GM23338 (cell line): ENCODE results near the gene ANTXR1. TPM values are rescaled to one million over a fixed set of nuclear protein-coding genes. Genes with fewer than 3 reads are reported as not detected.

Source experiments
- ATAC-seq: fragments of 200-7000 bp; cut with Tn5 transposase; 3 replicates; pipeline ENCODE4 v1.9.1; 2020
- DNase-seq: peaks from one replicate; pipeline ENCODE4 v3.0.0-alpha.2; 2015; ENCODE audit warnings: low spot score
- H2AFZ ChIP-seq: fragments of 200-600 bp; sonication (generic); 2 replicates; pipeline ENCODE4 v1.8.0; 2016; ENCODE audit warnings: antibody characterized with exemption, mild to moderate bottlenecking, moderate library complexity
- H3F3A ChIP-seq: fragments of 200-600 bp; sonication (generic); replicated peaks from 2 replicates; pipeline ENCODE4 v1.8.0; 2017; ENCODE audit warnings: antibody characterized with exemption, mixed run types, low read depth
- H3K27ac ChIP-seq: fragments of 200-600 bp; sonication (generic); 2 replicates; pipeline ENCODE4 v1.6.1; 2016; ENCODE audit warnings: low read depth
- H3K27me3 ChIP-seq: fragments of 200-600 bp; sonication (generic); 2 replicates; pipeline ENCODE4 v1.8.0; 2016; ENCODE audit warnings: mild to moderate bottlenecking, mixed run types, moderate library complexity; ENCODE audit not compliant: insufficient read depth
- H3K36me3 ChIP-seq: fragments of 200-600 bp; sonication (generic); 2 replicates; pipeline ENCODE4 v1.8.0; 2016; ENCODE audit warnings: mild to moderate bottlenecking; ENCODE audit not compliant: insufficient read depth
- H3K4me1 ChIP-seq: fragments of 200-600 bp; sonication (generic); 2 replicates; pipeline ENCODE4 v1.8.0; 2016; ENCODE audit warnings: mild to moderate bottlenecking, moderate library complexity; ENCODE audit not compliant: insufficient read depth
- H3K4me2 ChIP-seq: fragments of 200-600 bp; sonication (generic); 2 replicates; pipeline ENCODE4 v1.7.1; 2017; ENCODE audit warnings: mixed run types
- H3K4me3 ChIP-seq: fragments of 200-600 bp; sonication (generic); 2 replicates; pipeline ENCODE4 v1.6.1; 2016; ENCODE audit warnings: mixed run types
- H3K79me2 ChIP-seq: fragments of 200-600 bp; sonication (generic); replicated peaks from 2 replicates; pipeline ENCODE4 v1.8.0; 2017; ENCODE audit warnings: mild to moderate bottlenecking; ENCODE audit not compliant: insufficient read depth
- H3K9me2 ChIP-seq: fragments of 200-600 bp; sonication (generic); 2 replicates; pipeline ENCODE4 v1.8.0; 2017; ENCODE audit not compliant: insufficient read depth
- H4K20me1 ChIP-seq: fragments of 200-600 bp; sonication (generic); replicated peaks from 2 replicates; pipeline ENCODE4 v1.8.0; 2017; ENCODE audit warnings: mild to moderate bottlenecking; ENCODE audit not compliant: insufficient read depth
- H3K27ac Mint-ChIP-seq: 2 replicates; pipeline ENCODE4 v1.8.0; 2020; ENCODE audit warnings: inconsistent platforms, mild to moderate bottlenecking, moderate library complexity, mixed read lengths
- H3K27me3 Mint-ChIP-seq: 3 replicates; pipeline ENCODE4 v1.8.0; 2022; ENCODE audit warnings: low read depth, mild to moderate bottlenecking, moderate library complexity, mixed read lengths, inconsistent platforms; ENCODE audit not compliant: insufficient read depth, poor library complexity
- H3K36me3 Mint-ChIP-seq: 3 replicates; pipeline ENCODE4 v1.8.0; 2021; ENCODE audit warnings: low read depth, mild to moderate bottlenecking, inconsistent platforms, moderate library complexity, mixed read lengths
- H3K4me1 Mint-ChIP-seq: 3 replicates; pipeline ENCODE4 v1.8.0; 2020; ENCODE audit warnings: mild to moderate bottlenecking, inconsistent platforms, mixed read lengths
- H3K4me3 Mint-ChIP-seq: 3 replicates; pipeline ENCODE4 v1.8.0; 2021; ENCODE audit warnings: moderate library complexity, mild to moderate bottlenecking, inconsistent platforms, mixed read lengths
- H3K9me3 Mint-ChIP-seq: 3 replicates; pipeline ENCODE4 v1.8.0; 2020; ENCODE audit warnings: moderate library complexity, mild to moderate bottlenecking, inconsistent platforms, mixed read lengths
- CREB1 ChIP-seq: fragments of 250-450 bp; sonication (Bioruptor Pico); IDR thresholded peaks from 2 replicates; pipeline ENCODE4 v1.5.0; 2020; ENCODE audit warnings: low read depth, mild to moderate bottlenecking, moderate library complexity
- JUNB ChIP-seq: IDR thresholded peaks from one replicate; pipeline ENCODE4 v1.6.1; 2016; ENCODE audit warnings: antibody characterized with exemption; ENCODE audit not compliant: unreplicated experiment
- NANOG ChIP-seq: IDR thresholded peaks from 2 replicates; pipeline ENCODE4 v1.6.1; 2016; ENCODE audit warnings: antibody characterized with exemption, borderline replicate concordance
- POLR2AphosphoS5 ChIP-seq: IDR thresholded peaks from 2 replicates; pipeline ENCODE4 v1.6.1; 2016; ENCODE audit warnings: antibody characterized with exemption, low read depth
- STAT1 ChIP-seq: IDR thresholded peaks from one replicate; pipeline ENCODE4 v1.6.1; 2016; ENCODE audit warnings: antibody characterized with exemption; ENCODE audit not compliant: unreplicated experiment
- ZNF114 ChIP-seq: fragments of 250-450 bp; sonication (Bioruptor Pico); IDR thresholded peaks from 2 replicates; pipeline ENCODE4 v1.5.0; 2020; ENCODE audit warnings: mild to moderate bottlenecking, moderate library complexity
- ZNF331 ChIP-seq: fragments of 250-450 bp; sonication (Bioruptor Pico); IDR thresholded peaks from 2 replicates; pipeline ENCODE4 v1.5.0; 2020; ENCODE audit warnings: low read depth, mild to moderate bottlenecking, moderate library complexity
- polyA plus RNA-seq: library from polyadenylated mRNA; unstranded; fragments of >200 nt; fragmentation: Nextera tagmentation; extraction: Ambion mirVana; gene quantifications from 2 replicates; pipeline ENCODE4 v1.2.1, GENCODE V29; 2016
- total RNA-seq: library from RNA; depleted of rRNA; stranded (reverse); fragments of >200 nt; shearing (Covaris generic); gene quantifications from 2 replicates; pipeline ENCODE4 v1.2.3, GENCODE V29; 2014
- TF ChIP-seq, protein P1 (sequence below): IDR thresholded peaks from 2 replicates; pipeline ENCODE4 v1.6.1; 2016; ENCODE audit warnings: antibody characterized with exemption
- TF ChIP-seq, protein P2 (sequence below): fragments of 250-450 bp; sonication (Bioruptor Pico); IDR thresholded peaks from 2 replicates; pipeline ENCODE4 v1.5.0; 2020; ENCODE audit warnings: mild to moderate bottlenecking, moderate library complexity

ANTXR1 gene
- total and polyA plus RNA-seq, 2 experiments from 2014 or later = 16.1 to 23.1 TPM

DNA sequence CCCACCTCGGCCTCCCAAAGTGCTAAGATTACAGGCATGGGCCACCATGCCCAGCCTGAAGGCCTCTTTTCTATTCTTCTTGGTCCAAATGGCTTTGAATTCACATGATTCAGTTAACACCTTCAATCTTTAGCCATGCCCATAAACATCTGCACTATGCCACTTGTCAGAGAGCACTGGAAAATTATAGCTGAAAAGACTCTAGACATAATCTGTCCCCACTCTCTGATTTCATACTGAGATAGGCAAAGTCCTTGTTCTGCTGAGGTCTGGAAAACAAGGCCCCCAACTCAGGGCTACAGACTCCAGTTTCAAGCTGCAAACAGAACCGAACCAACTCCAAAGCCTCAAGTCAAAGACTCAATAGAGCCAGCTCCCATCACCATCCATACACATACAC, 170.7 kb downstream of the ANTXR1 start:
- Histone ChIP-seq H3K4me1 (peaks cover 3% of the 10 kb centered on the region; the same call in 1 of the 2 replicates), H3K36me3 (no peaks in the 10 kb centered on the region)
- H3K9me3 Mint-ChIP-seq = no peaks in the 10 kb centered on the region

More for the DNA sequence above, 170.7 kb downstream of the ANTXR1 start:
- H3F3A ChIP-seq = no peaks in the 10 kb centered on the region
- H3K27ac Mint-ChIP-seq = no peak overlapping the region
- no peak overlapping the region for H3K4me3 Mint-ChIP-seq
- peaks cover 2% of the 10 kb centered on the region for H3K27me3 Mint-ChIP-seq
- H3K4me1 Mint-ChIP-seq = peaks cover 2% of the 10 kb centered on the region; the same call in 2 of the 3 replicates
- H3K36me3 Mint-ChIP-seq = peaks cover 19% of the 10 kb centered on the region; the same call in 2 of the 3 replicates
- ATAC-seq = no peak
- H3K27me3 ChIP-seq = no peaks in the 10 kb centered on the region
- no peaks in the 10 kb centered on the region for H3K9me2 ChIP-seq
- TF ChIP-seq CREB1 (CRISPR knock-in tag) (no peak), POLR2AphosphoS5 (no peak), NANOG (no peak), ZNF114 (CRISPR knock-in tag) (no peak), JUNB (no peak), ZNF331 (CRISPR knock-in tag) (no peak), STAT1 (no peak)
- TF ChIP-seq, protein P1, sequence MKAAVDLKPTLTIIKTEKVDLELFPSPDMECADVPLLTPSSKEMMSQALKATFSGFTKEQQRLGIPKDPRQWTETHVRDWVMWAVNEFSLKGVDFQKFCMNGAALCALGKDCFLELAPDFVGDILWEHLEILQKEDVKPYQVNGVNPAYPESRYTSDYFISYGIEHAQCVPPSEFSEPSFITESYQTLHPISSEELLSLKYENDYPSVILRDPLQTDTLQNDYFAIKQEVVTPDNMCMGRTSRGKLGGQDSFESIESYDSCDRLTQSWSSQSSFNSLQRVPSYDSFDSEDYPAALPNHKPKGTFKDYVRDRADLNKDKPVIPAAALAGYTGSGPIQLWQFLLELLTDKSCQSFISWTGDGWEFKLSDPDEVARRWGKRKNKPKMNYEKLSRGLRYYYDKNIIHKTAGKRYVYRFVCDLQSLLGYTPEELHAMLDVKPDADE = no peak
- TF ChIP-seq, protein P2, sequence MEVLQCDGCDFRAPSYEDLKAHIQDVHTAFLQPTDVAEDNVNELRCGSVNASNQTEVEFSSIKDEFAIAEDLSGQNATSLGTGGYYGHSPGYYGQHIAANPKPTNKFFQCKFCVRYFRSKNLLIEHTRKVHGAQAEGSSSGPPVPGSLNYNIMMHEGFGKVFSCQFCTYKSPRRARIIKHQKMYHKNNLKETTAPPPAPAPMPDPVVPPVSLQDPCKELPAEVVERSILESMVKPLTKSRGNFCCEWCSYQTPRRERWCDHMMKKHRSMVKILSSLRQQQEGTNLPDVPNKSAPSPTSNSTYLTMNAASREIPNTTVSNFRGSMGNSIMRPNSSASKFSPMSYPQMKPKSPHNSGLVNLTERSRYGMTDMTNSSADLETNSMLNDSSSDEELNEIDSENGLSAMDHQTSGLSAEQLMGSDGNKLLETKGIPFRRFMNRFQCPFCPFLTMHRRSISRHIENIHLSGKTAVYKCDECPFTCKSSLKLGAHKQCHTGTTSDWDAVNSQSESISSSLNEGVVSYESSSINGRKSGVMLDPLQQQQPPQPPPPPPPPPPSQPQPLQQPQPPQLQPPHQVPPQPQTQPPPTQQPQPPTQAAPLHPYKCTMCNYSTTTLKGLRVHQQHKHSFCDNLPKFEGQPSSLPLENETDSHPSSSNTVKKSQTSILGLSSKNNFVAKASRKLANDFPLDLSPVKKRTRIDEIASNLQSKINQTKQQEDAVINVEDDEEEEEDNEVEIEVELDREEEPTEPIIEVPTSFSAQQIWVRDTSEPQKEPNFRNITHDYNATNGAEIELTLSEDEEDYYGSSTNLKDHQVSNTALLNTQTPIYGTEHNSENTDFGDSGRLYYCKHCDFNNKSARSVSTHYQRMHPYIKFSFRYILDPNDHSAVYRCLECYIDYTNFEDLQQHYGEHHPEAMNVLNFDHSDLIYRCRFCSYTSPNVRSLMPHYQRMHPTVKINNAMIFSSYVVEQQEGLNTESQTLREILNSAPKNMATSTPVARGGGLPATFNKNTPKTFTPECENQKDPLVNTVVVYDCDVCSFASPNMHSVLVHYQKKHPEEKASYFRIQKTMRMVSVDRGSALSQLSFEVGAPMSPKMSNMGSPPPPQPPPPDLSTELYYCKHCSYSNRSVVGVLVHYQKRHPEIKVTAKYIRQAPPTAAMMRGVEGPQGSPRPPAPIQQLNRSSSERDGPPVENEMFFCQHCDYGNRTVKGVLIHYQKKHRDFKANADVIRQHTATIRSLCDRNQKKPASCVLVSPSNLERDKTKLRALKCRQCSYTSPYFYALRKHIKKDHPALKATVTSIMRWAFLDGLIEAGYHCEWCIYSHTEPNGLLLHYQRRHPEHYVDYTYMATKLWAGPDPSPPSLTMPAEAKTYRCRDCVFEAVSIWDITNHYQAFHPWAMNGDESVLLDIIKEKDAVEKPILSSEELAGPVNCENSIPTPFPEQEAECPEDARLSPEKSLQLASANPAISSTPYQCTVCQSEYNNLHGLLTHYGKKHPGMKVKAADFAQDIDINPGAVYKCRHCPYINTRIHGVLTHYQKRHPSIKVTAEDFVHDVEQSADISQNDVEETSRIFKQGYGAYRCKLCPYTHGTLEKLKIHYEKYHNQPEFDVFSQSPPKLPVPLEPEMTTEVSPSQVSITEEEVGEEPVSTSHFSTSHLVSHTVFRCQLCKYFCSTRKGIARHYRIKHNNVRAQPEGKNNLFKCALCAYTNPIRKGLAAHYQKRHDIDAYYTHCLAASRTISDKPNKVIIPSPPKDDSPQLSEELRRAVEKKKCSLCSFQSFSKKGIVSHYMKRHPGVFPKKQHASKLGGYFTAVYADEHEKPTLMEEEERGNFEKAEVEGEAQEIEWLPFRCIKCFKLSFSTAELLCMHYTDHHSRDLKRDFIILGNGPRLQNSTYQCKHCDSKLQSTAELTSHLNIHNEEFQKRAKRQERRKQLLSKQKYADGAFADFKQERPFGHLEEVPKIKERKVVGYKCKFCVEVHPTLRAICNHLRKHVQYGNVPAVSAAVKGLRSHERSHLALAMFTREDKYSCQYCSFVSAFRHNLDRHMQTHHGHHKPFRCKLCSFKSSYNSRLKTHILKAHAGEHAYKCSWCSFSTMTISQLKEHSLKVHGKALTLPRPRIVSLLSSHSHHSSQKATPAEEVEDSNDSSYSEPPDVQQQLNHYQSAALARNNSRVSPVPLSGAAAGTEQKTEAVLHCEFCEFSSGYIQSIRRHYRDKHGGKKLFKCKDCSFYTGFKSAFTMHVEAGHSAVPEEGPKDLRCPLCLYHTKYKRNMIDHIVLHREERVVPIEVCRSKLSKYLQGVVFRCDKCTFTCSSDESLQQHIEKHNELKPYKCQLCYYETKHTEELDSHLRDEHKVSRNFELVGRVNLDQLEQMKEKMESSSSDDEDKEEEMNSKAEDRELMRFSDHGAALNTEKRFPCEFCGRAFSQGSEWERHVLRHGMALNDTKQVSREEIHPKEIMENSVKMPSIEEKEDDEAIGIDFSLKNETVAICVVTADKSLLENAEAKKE (CRISPR knock-in tag) = no peak
- no peaks in the 10 kb centered on the region for H4K20me1 ChIP-seq
- DNase-seq = no peak
- no peak overlapping the region for H3K4me2 ChIP-seq
- H2AFZ ChIP-seq = no peak overlapping the region
- no peak overlapping the region for H3K27ac ChIP-seq
- no peaks in the 10 kb centered on the region for H3K79me2 ChIP-seq
- no peak overlapping the region for H3K4me3 ChIP-seq
